Activated naive CD4-positive, alpha-beta T cell treated with anti-CD3 and anti-CD28 coated beads for 36 hours (primary cell): Measurements from ENCODE around the gene HPGD. TPM values are rescaled to one million over a fixed set of nuclear protein-coding genes. Genes with fewer than 3 reads are reported as not detected.
"Not testable (repeated sequence)": the region's sequence is repeated elsewhere in the genome, so short reads cannot be mapped to it uniquely, and the experiment has no call there.

ENCODE experiments used
- CTCF ChIA-PET: fragments of 350-600 bp; sonication (Branson Sonifier 250); formaldehyde crosslinking; loops from one replicate; lab custom pipeline; 2021; ENCODE audit warnings: antibody characterized with exemption; lab: Charles Lee
- DNase-seq: peaks from one replicate; pipeline ENCODE4 v3.0.0-alpha.2; 2020
- H3K27ac Mint-ChIP-seq: one replicate; pipeline ENCODE4 v1.8.0; 2021; ENCODE audit warnings: mild to moderate bottlenecking, mixed read lengths
- H3K27me3 Mint-ChIP-seq: one replicate; pipeline ENCODE4 v1.8.0; 2021; ENCODE audit warnings: low read depth, mixed read lengths
- H3K36me3 Mint-ChIP-seq: one replicate; pipeline ENCODE4 v1.8.0; 2021; ENCODE audit warnings: low read depth, mixed read lengths
- H3K4me1 Mint-ChIP-seq: one replicate; pipeline ENCODE4 v1.8.0; 2021; ENCODE audit warnings: low read depth, mixed read lengths
- H3K4me3 Mint-ChIP-seq: one replicate; pipeline ENCODE4 v1.8.0; 2021; ENCODE audit warnings: mild to moderate bottlenecking, moderate library complexity, mixed read lengths
- H3K9me3 Mint-ChIP-seq: one replicate; pipeline ENCODE4 v1.8.0; 2021; ENCODE audit warnings: mixed read lengths
- intact Hi-C: fragments of 100-400 bp; cut with micrococcal nuclease; formaldehyde crosslinking; loops from one replicate; pipeline ENCODE4 v1.15.1; 2023
- total RNA-seq, 2 experiments: library from RNA; stranded (reverse); gene quantifications; one replicate each; pipeline ENCODE4 v1.2.3, GENCODE V29; 2021

HPGD gene
- total RNA-seq, 2 experiments from 2014 or later: 1.5 to 2.8 TPM

DNA sequence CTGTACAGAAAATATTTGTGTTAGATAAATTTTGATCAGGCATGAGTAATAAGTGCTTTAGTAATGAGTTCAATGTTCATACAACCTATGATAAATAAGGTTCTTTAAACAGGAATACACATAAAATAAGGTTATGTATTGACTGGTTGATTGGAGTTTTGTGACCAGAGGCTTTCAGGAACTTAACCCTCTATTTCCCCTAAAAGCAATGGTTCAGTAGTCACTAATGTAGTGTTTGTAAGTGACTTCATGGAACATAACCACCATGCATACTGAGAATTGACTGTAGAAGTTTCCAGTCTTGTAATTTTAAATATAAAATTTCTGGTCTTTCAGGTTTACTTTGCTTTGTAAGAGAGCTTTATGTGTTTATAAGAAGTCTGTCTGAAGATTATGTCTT lies 28.1 kb downstream of the HPGD start:
- no peak for DNase-seq
- Mint-ChIP-seq H3K36me3 (no peaks in the 10 kb centered on the region), H3K4me3 (no peak overlapping the region), H3K27me3 (no peaks in the 10 kb centered on the region), H3K27ac (no peak overlapping the region), H3K9me3 (no peaks in the 10 kb centered on the region), H3K4me1 (peaks cover 4% of the 10 kb centered on the region)
- CTCF ChIA-PET: no interaction called here
- intact Hi-C loops: loop anchor here (5.0 kb wide), 1 partner anchor 72 kb away; no protein-coding TSS in a partner anchor

DNA sequence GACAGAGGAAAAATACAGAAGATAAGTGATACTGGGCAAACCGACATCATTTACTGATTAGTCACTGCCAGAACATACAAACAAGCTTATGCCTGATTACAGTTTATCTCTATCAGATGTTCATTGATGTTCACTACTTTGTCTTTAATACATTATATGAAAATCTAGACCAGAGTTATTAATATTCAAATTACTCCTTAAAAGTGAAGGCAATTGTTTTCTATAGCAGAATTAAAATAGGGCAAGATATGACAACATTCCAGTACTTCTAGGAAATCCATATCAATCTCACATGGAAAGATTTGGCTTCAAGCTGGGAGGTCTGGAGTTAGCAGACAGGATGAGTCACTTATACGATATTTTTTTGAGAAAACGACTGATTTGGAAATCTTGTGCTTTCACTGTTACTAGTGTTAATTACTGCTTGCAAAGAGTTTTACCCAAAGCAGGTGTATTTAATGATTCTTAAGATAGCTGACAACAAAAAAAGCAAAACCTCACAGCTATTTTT lies 31.8 kb downstream of the HPGD start:
- intact Hi-C loops: loop anchor here (5.0 kb wide), 1 partner anchor 68 kb away; no protein-coding TSS in a partner anchor
- H3K36me3 Mint-ChIP-seq: no peaks in the 10 kb centered on the region
- no peaks in the 10 kb centered on the region for H3K4me1 Mint-ChIP-seq
- no peaks in the 10 kb centered on the region for H3K27me3 Mint-ChIP-seq
- H3K27ac Mint-ChIP-seq: no peak overlapping the region
- no peak for DNase-seq
- H3K9me3 Mint-ChIP-seq: no peaks in the 10 kb centered on the region
- H3K4me3 Mint-ChIP-seq: no peak overlapping the region
- CTCF ChIA-PET: interaction anchor here (0.6 to 1.2 kb wide), 2 partner anchors 35 to 234 kb away, joined by 3 read pairs; no protein-coding TSS in a partner anchor

DNA sequence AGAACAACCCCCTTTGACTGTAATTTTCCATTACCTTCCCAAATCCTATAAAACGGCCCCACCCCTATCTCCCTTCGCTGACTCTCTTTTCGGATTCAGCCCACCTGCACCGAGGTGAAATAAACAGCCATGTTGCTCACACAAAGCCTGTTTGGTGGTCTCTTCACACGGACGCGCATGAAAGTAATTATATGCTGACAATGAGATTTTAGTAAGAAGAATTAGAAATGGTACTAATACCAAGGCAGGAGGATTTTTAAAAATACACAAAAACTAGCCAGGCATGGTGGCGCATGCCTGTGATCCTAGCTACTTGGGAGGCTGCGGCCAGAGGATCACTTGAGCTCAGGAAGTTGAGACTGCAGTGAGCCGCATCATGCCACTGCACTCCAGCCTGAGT lies 33.9 kb downstream of the HPGD start:
- CTCF ChIA-PET, DNase-seq, H3K4me1 Mint-ChIP-seq, H3K36me3 Mint-ChIP-seq, H3K4me3 Mint-ChIP-seq, H3K27me3 Mint-ChIP-seq, intact Hi-C loops, H3K9me3 Mint-ChIP-seq, H3K27ac Mint-ChIP-seq: not testable (repeated sequence)

DNA sequence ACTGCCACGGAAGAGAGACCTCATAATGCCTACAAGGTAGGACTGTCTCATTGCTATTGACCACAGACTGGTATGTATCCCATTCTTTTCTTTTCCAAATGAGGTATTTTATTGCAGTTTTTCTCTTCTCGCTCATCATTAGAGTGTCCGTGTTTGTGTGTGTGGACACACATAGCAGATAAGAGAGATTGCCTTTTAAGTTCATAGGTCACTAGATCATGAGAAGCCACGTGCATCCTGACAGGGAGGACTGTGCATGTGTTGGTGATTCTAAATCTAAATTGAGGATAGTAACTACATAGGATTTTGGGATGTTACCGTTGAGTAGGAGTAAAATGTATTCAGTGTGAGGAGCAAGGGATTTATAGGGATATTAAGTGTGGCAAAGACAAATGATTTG lies 37.3 kb downstream of the HPGD start:
- Mint-ChIP-seq H3K27me3 (no peaks in the 10 kb centered on the region), H3K27ac (no peak overlapping the region), H3K36me3 (no peaks in the 10 kb centered on the region), H3K4me3 (no peak overlapping the region), H3K9me3 (no peaks in the 10 kb centered on the region), H3K4me1 (no peaks in the 10 kb centered on the region)
- intact Hi-C loops: no loop called here
- CTCF ChIA-PET: no interaction called here
- DNase-seq: no peak

DNA sequence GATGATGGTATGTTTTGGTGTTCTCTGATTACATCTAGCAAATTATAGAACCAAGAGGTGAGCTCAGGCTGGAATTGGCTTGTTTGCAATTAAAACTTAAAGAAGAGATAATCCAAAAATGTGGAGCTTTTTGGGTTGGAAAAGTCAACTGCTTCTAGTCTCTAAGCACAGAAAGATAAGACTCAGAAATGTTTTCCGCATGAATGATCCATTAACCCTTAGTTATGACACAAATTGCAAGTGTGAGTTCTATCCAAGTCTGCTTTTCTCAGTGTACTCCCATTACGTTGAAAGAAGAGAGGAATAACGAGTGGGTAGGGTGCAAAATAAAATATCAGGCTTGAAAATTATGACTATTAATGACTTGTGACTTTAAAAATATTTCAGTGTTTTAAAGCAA lies 38.5 kb downstream of the HPGD start:
- no peaks in the 10 kb centered on the region for H3K4me1 Mint-ChIP-seq
- CTCF ChIA-PET: no interaction called here

DNA sequence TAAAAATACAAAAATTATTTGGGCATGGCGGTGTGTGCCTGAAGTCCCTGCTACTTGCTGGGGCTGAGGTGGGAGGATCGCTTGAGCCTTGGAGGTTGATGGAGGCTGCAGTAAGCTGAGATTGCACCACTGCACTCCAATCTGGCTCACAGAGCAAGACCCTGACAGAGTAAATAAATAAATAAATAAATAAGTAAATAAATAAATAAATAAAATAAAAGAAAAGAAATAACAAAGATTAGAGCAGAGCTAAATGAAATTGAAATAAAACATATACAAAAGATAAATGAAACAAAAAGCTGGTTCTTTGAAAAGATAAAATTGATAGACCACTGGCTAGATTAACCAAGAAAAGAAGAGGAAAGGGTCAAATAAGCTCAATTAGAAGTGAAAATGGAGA lies 43.1 kb downstream of the HPGD start:
- Mint-ChIP-seq H3K27me3 (no peaks in the 10 kb centered on the region), H3K27ac (no peak overlapping the region), H3K36me3 (no peaks in the 10 kb centered on the region), H3K4me3 (no peak overlapping the region), H3K9me3 (no peaks in the 10 kb centered on the region), H3K4me1 (no peaks in the 10 kb centered on the region)
- no peak for DNase-seq
- CTCF ChIA-PET: no interaction called here
- intact Hi-C loops: no loop called here

More for the DNA sequence above, 38.5 kb downstream of the HPGD start:
- Mint-ChIP-seq H3K9me3 (no peaks in the 10 kb centered on the region), H3K27me3 (no peaks in the 10 kb centered on the region), H3K27ac (no peak overlapping the region), H3K36me3 (no peaks in the 10 kb centered on the region), H3K4me3 (no peak overlapping the region)
- no peak for DNase-seq
- intact Hi-C loops: no loop called here

DNA sequence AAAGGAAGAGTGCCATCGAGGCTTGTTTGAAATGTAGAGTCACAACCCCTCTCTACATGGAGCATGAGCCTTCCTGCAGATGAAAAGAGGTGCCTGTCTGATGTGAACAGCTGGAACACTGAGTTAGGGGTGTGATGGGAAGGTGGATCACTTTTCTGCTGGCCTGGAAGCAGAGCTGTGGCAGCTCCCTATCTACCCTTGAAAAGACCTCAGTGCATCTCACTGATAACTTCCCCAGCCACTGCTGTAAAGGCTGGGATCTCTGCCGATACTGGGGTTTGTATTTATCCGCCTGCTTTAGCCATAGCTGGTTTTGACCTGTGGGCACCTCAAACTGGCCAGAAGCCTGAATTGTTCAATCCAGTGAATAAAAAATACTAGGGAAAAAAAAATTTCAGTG lies 46.8 kb downstream of the HPGD start:
- H3K27me3 Mint-ChIP-seq: no peaks in the 10 kb centered on the region
- no peaks in the 10 kb centered on the region for H3K36me3 Mint-ChIP-seq
- no peak overlapping the region for H3K4me3 Mint-ChIP-seq
- no peaks in the 10 kb centered on the region for H3K4me1 Mint-ChIP-seq
- no peaks in the 10 kb centered on the region for H3K9me3 Mint-ChIP-seq
- DNase-seq: no peak
- intact Hi-C loops: no loop called here
- no peak overlapping the region for H3K27ac Mint-ChIP-seq
- CTCF ChIA-PET: interaction anchor here (0.7 kb wide), 1 partner anchor 145 kb away, joined by 4 read pairs; no protein-coding TSS in a partner anchor

DNA sequence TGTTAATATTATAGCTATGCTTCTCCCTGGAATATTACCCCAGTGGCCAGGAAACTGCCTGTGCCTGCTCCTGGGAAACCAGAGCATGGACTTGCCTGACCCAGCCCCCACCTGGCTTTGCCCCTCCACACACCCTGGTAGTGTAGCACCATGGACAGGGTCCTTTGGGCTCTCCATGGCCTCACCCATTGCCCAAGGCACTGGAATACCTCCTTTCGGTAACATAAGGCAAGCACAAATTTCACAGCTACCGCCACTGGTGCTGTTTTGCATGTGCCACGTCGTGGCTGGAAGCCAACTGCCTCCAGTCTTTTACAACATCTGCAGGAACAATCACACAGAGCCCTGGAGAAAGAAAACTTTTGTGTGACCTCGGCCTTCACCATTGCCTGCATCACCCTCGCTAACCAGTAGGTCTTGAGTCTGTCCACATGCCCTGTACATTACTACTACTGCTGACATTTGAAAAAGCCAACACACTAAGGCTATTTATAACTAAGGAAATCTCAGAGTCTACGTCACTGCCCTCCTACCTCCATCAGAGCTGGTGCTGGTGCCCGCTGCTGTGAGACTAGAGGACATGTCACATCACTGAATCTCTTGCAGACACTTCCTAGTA lies 47.7 kb downstream of the HPGD start:
- H3K27me3 Mint-ChIP-seq: no peaks in the 10 kb centered on the region
- H3K27ac Mint-ChIP-seq: no peak overlapping the region
- H3K36me3 Mint-ChIP-seq: no peaks in the 10 kb centered on the region
- CTCF ChIA-PET: interaction anchor here (1.0 kb wide), 1 partner anchor 17 kb away, joined by 4 read pairs; no protein-coding TSS in a partner anchor
- intact Hi-C loops: no loop called here
- DNase-seq: no peak
- no peak overlapping the region for H3K4me3 Mint-ChIP-seq
- H3K4me1 Mint-ChIP-seq: no peaks in the 10 kb centered on the region
- no peaks in the 10 kb centered on the region for H3K9me3 Mint-ChIP-seq

DNA sequence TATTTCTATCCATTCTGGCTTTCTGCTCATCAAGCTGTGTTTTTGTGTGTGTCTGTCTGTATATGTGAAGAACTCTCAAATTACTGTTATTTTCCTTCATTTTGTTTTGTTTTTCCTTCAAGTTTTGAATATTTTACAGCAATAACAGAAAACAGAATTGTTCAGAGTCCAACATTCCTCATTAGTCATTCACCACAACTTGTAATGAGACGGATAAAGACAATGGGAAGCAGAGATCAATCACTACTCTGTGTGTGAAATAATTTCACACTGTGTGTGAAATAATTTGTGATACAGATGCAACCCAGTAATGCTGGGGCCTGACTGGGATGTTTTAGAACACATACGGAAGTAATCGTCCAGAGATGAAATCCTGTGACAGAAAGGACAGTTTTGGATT lies 55.2 kb downstream of the HPGD start:
- Mint-ChIP-seq H3K36me3 (no peaks in the 10 kb centered on the region), H3K4me3 (no peak overlapping the region), H3K27me3 (no peaks in the 10 kb centered on the region), H3K9me3 (peaks cover 5% of the 10 kb centered on the region), H3K4me1 (no peaks in the 10 kb centered on the region), H3K27ac (no peak overlapping the region)
- DNase-seq: no peak
- intact Hi-C loops: no loop called here
- CTCF ChIA-PET: no interaction called here

DNA sequence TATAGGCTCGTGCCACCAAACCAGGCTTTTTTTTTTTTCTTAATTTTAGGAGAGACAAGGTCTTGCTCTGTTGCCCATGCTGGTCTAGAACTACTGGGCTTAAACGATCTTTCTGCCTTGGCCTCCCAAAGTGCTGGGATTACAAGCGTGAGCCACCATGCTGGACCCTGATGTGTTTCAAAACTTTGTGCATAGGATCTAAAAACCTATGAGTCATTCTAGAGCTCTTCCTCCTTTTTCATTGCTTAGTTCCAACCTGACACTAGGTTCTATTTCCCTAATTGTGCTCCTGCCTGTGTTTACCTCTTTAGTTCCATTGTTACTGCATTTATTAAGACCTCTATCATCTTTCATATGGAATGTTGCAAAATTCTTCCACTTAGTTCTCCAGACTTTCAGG lies 57.3 kb downstream of the HPGD start:
- peaks cover 7% of the 10 kb centered on the region for H3K9me3 Mint-ChIP-seq
- no peaks in the 10 kb centered on the region for H3K27me3 Mint-ChIP-seq
- no peaks in the 10 kb centered on the region for H3K4me1 Mint-ChIP-seq
- intact Hi-C loops: no loop called here
- no peak overlapping the region for H3K27ac Mint-ChIP-seq
- H3K36me3 Mint-ChIP-seq: no peaks in the 10 kb centered on the region
- DNase-seq: no peak
- no peak overlapping the region for H3K4me3 Mint-ChIP-seq
- CTCF ChIA-PET: no interaction called here

DNA sequence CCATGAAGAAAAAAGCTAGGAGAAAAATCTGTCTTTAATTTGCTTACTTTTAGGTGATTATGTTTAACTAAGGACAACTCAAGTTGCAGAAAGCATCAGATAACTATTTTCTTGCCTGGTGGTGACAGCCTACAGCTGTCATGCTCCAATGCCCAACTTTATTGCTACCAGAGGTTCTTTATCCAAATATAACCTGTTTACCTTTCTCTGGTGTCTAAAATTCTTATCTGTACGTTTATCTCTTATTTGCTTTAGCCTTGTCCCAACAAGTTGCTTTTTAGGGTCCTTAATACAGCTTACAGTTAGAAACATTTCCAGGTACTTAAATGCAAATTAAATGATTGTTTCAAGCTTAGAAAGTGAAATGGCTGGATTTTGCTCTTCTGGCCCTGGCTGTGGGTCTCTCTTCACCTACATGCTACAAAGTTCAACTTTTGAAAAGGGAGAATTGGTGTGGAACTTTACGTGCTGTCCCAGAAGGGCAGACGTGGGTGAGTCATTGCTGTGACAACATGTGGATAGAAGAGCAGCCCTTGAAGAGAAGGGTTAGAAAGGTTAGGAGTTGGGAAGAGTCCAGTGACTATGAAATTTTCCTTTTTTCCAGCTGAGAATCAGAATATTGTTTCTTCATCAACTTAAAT lies 60.7 kb downstream of the HPGD start:
- no peaks in the 10 kb centered on the region for H3K27me3 Mint-ChIP-seq

DNA sequence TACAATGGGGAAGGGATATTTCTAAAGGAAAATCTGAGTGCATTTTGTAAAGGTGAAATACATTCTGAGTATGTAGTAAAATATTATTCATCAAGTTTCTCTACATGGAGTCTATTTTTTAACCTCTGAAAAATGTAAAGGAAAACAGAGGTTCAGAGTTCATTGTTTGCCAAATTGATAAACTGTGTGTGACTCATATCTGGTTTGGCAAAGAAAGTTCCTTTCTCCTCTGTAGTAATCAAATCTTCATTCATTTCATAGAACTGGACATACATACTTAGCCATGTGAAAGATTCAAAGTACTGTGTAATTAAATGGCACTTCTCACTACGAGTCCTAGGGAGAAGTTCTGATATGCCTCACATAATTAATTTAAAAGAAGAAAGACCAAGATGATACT lies 61.6 kb downstream of the HPGD start:
- intact Hi-C loops: no loop called here
- CTCF ChIA-PET: no interaction called here
- Mint-ChIP-seq H3K9me3 (peaks cover 7% of the 10 kb centered on the region), H3K27ac (no peak overlapping the region), H3K4me1 (no peaks in the 10 kb centered on the region), H3K36me3 (no peaks in the 10 kb centered on the region), H3K4me3 (no peak overlapping the region), H3K27me3 (no peaks in the 10 kb centered on the region)
- no peak for DNase-seq

More for the DNA sequence above, 60.7 kb downstream of the HPGD start:
- DNase-seq: no peak
- H3K4me1 Mint-ChIP-seq: no peaks in the 10 kb centered on the region
- intact Hi-C loops: no loop called here
- H3K27ac Mint-ChIP-seq: no peak overlapping the region
- CTCF ChIA-PET: no interaction called here
- H3K4me3 Mint-ChIP-seq: no peak overlapping the region
- no peaks in the 10 kb centered on the region for H3K36me3 Mint-ChIP-seq
- peaks cover 7% of the 10 kb centered on the region for H3K9me3 Mint-ChIP-seq

DNA sequence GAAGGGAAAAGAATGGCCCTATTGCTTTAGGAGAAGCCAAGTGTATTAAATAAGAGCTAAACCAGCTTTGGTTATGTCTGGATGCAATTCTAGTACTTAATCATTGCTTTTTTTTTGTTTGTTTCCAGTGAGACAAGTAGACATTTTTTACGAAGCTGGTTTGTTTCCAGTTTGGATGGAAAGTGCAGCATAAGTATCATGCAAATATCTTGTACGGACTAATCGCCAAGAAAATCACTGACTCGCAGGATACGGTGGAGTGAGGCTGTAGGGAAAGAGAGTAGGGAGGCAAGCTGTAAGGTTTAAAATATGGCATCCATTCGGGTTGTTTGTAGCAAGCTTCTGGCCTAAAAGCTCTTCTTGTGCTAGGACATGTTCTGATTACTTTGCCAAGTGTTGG lies 64.8 kb downstream of the HPGD start:
- H3K27me3 Mint-ChIP-seq: no peaks in the 10 kb centered on the region
- no peak for DNase-seq
- intact Hi-C loops: no loop called here
- CTCF ChIA-PET: interaction anchor here (0.6 to 0.8 kb wide), 2 partner anchors 14 to 17 kb away, joined by 3 to 4 read pairs; no protein-coding TSS in a partner anchor
- no peak overlapping the region for H3K4me3 Mint-ChIP-seq
- no peak overlapping the region for H3K27ac Mint-ChIP-seq
- no peaks in the 10 kb centered on the region for H3K4me1 Mint-ChIP-seq
- H3K36me3 Mint-ChIP-seq: no peaks in the 10 kb centered on the region
- peaks cover 1% of the 10 kb centered on the region for H3K9me3 Mint-ChIP-seq
